IMR-90 (cell line): ENCODE results near the gene GJB4.

ENCODE experiments used
- CTCF ChIP-seq: conservative IDR thresholded peaks from 2 replicates; pipeline ENCODE4 v1.5.1; 2012; ENCODE audit warnings: mild to moderate bottlenecking, low read depth, low read length, improper control_type of control experiment
- MAZ ChIP-seq: IDR thresholded peaks from 2 replicates; pipeline ENCODE4 v1.6.1; 2012; ENCODE audit warnings: low read depth, mild to moderate bottlenecking, low read length, improper control_type of control experiment, moderate library complexity, borderline replicate concordance
- POLR2A ChIP-seq: IDR thresholded peaks from 2 replicates; pipeline ENCODE4 v1.6.1; 2012; ENCODE audit warnings: mild to moderate bottlenecking, low read depth, low read length
- RCOR1 ChIP-seq: IDR thresholded peaks from 2 replicates; pipeline ENCODE4 v1.6.1; 2012; ENCODE audit warnings: mild to moderate bottlenecking, low read length, improper control_type of control experiment; ENCODE audit not compliant: insufficient replicate concordance
- USF2 ChIP-seq: fragments of 150-350 bp; IDR thresholded peaks from 2 replicates; pipeline ENCODE4 v1.6.1; 2017; ENCODE audit warnings: mild to moderate bottlenecking, antibody characterized with exemption, low read length, low read depth
- TF ChIP-seq, protein P1 (sequence below): fragments of 150-350 bp; IDR thresholded peaks from 2 replicates; pipeline ENCODE4 v1.6.1; 2016; ENCODE audit warnings: low read depth, mild to moderate bottlenecking, low read length, moderate library complexity, borderline replicate concordance

DNA sequence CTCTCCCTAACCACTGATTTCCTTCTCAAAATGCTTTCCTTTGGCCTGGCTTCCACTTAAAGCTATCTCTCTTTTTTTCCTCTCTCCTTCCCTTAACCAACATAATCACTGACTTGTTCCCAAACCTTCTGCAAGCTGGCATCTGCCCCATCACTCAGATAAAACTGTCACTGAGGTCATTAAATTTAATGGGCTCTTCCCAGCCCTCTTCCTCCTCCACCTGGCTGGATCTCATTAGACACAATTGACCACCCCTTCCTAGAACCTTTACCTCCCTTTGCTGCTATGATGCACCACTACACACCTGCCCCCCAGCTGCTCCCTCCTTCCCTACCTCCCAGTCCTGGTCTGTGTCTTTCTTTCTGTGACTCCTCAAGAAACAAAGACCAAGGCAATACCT is 48.7 kb upstream of the GJB4 start:
- TF ChIP-seq CTCF (no peak), POLR2A (no peak), USF2 (no peak), RCOR1 (no peak), MAZ (no peak)
- TF ChIP-seq, protein P1, sequence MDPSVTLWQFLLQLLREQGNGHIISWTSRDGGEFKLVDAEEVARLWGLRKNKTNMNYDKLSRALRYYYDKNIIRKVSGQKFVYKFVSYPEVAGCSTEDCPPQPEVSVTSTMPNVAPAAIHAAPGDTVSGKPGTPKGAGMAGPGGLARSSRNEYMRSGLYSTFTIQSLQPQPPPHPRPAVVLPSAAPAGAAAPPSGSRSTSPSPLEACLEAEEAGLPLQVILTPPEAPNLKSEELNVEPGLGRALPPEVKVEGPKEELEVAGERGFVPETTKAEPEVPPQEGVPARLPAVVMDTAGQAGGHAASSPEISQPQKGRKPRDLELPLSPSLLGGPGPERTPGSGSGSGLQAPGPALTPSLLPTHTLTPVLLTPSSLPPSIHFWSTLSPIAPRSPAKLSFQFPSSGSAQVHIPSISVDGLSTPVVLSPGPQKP, result no peak
